ENCODE data around the gene SNUPN.

- TF ChIP-seq, protein P1, sequence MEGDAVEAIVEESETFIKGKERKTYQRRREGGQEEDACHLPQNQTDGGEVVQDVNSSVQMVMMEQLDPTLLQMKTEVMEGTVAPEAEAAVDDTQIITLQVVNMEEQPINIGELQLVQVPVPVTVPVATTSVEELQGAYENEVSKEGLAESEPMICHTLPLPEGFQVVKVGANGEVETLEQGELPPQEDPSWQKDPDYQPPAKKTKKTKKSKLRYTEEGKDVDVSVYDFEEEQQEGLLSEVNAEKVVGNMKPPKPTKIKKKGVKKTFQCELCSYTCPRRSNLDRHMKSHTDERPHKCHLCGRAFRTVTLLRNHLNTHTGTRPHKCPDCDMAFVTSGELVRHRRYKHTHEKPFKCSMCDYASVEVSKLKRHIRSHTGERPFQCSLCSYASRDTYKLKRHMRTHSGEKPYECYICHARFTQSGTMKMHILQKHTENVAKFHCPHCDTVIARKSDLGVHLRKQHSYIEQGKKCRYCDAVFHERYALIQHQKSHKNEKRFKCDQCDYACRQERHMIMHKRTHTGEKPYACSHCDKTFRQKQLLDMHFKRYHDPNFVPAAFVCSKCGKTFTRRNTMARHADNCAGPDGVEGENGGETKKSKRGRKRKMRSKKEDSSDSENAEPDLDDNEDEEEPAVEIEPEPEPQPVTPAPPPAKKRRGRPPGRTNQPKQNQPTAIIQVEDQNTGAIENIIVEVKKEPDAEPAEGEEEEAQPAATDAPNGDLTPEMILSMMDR (IDR thresholded peaks at IDR 0.05) = no peak
- no peak for TF ChIP-seq POLR2A (IDR thresholded peaks at IDR 0.05)
Measured at GRCh38 chr15:75661100-75661755, 35.7 kb upstream of the SNUPN start.
